Neural progenitor cell (in vitro differentiated cells): ENCODE results near the gene FBXW7. TPM values are rescaled to one million over a fixed set of nuclear protein-coding genes. Genes with fewer than 3 reads are reported as not detected.
A peak's percentile ranks its signal among the peaks of the same experiment; 100 is the strongest.

Experiments
- DNase-seq: peaks from one replicate; pipeline ENCODE4 v3.0.0-alpha.2; 2016; ENCODE audit warnings: low spot score
- H2AFZ ChIP-seq: fragments of 200-600 bp; sonication (generic); replicated peaks from 2 replicates; pipeline ENCODE4 v1.6.1; 2016; ENCODE audit warnings: antibody characterized with exemption
- H3F3A ChIP-seq: fragments of 200-600 bp; sonication (generic); 2 replicates; pipeline ENCODE4 v1.6.1; 2016; ENCODE audit warnings: antibody characterized with exemption, low read depth
- H3K27ac ChIP-seq: fragments of 200-600 bp; sonication (generic); 2 replicates; pipeline ENCODE4 v1.5.1; 2016; ENCODE audit warnings: mild to moderate bottlenecking
- H3K27me3 ChIP-seq: fragments of 200-600 bp; sonication (generic); 2 replicates; pipeline ENCODE4 v1.6.1; 2016; ENCODE audit warnings: mild to moderate bottlenecking, moderate library complexity
- H3K36me3 ChIP-seq: fragments of 200-600 bp; sonication (generic); 2 replicates; pipeline ENCODE4 v1.5.1; 2016
- H3K4me1 ChIP-seq: fragments of 200-600 bp; sonication (generic); 2 replicates; pipeline ENCODE4 v1.6.1; 2016; ENCODE audit warnings: mixed run types
- H3K4me2 ChIP-seq: fragments of 200-600 bp; sonication (generic); 2 replicates; pipeline ENCODE4 v1.6.1; 2016
- H3K4me3 ChIP-seq: fragments of 200-600 bp; sonication (generic); 2 replicates; pipeline ENCODE4 v1.5.1; 2016
- H3K79me2 ChIP-seq: fragments of 200-600 bp; sonication (generic); 2 replicates; pipeline ENCODE4 v1.6.1; 2016; ENCODE audit warnings: low read depth
- H3K9ac ChIP-seq: fragments of 200-600 bp; sonication (generic); 2 replicates; pipeline ENCODE4 v1.6.1; 2016
- H3K9me3 ChIP-seq: fragments of 200-600 bp; sonication (generic); 2 replicates; pipeline ENCODE4 v1.5.1; 2016; ENCODE audit warnings: low read depth
- H4K20me1 ChIP-seq: fragments of 200-600 bp; sonication (generic); 2 replicates; pipeline ENCODE4 v1.6.1; 2016; ENCODE audit warnings: low read depth
- H3K27ac Mint-ChIP-seq: 3 replicates; pipeline ENCODE4 v1.8.0; 2021; ENCODE audit warnings: mixed read lengths
- H3K27me3 Mint-ChIP-seq: 2 replicates; pipeline ENCODE4 v1.8.0; 2022; ENCODE audit warnings: low read depth, mild to moderate bottlenecking, inconsistent platforms, moderate library complexity, mixed read lengths; ENCODE audit not compliant: insufficient read depth
- H3K36me3 Mint-ChIP-seq: 3 replicates; pipeline ENCODE4 v1.8.0; 2021; ENCODE audit warnings: mixed read lengths
- H3K4me1 Mint-ChIP-seq: 3 replicates; pipeline ENCODE4 v1.8.0; 2021; ENCODE audit warnings: mixed read lengths
- H3K4me3 Mint-ChIP-seq: 3 replicates; pipeline ENCODE4 v1.8.0; 2021; ENCODE audit warnings: mild to moderate bottlenecking, moderate library complexity, mixed read lengths
- H3K9me3 Mint-ChIP-seq: 3 replicates; pipeline ENCODE4 v1.8.0; 2020; ENCODE audit warnings: mixed read lengths
- EZH2 ChIP-seq: fragments of 200-600 bp; sonication (generic); IDR thresholded peaks from 2 replicates; pipeline ENCODE4 v1.6.1; 2017; ENCODE audit warnings: antibody characterized with exemption, mild to moderate bottlenecking, moderate library complexity
- EZH2phosphoT487 ChIP-seq: fragments of 200-600 bp; sonication (generic); IDR thresholded peaks from 2 replicates; pipeline ENCODE4 v1.6.1; 2017; ENCODE audit warnings: antibody characterized with exemption
- total RNA-seq: library from RNA; depleted of rRNA; stranded (reverse); fragments of >200 nt; gene quantifications from 2 replicates; pipeline ENCODE4 v1.2.3, GENCODE V29; 2015; ENCODE audit warnings: low replicate concordance
- TF ChIP-seq, protein P1 (sequence below): fragments of 200-600 bp; sonication (generic); IDR thresholded peaks from 2 replicates; pipeline ENCODE4 v1.5.1; 2017; ENCODE audit warnings: antibody characterized with exemption, mild to moderate bottlenecking

FBXW7 gene
- total RNA-seq, 1 donor from 2014 or later: 43.9 TPM

DNA sequence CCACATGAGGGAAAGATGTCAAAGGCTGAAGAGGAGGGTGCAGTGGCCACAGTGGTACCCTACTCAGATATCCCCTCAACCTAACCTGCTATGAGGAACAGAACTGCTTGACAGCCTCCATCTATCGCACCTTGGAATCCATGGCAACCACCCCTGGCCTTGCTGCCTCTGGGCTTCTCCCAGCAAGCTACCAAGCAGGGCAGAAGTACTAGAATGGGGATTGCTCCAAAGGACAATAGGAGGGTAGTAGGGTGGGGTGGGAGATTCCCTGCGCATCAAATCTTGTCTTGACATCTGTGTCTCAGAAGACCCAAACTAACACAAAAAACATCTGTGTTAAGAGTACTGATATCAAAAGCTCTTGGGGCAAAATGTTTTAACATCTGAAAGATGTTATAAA lies 118.2 kb downstream of the FBXW7 start:
- Histone ChIP-seq H4K20me1 (peaks cover 11% of the 10 kb centered on the region), H3K4me2 (peak overlapping the region; percentile 25), H3K36me3 (no peaks in the 10 kb centered on the region), H2AFZ (no peak overlapping the region), H3K9ac (no peak overlapping the region), H3K4me3 (no peak overlapping the region), H3K79me2 (peaks cover 9% of the 10 kb centered on the region), H3K9me3 (no peaks in the 10 kb centered on the region), H3K27me3 (no peaks in the 10 kb centered on the region), H3K4me1 (peaks cover 19% of the 10 kb centered on the region), H3K27ac (no peak overlapping the region), H3F3A (peaks cover 6% of the 10 kb centered on the region)
- no peaks in the 10 kb centered on the region for H3K9me3 Mint-ChIP-seq
- peaks cover 10% of the 10 kb centered on the region for H3K4me1 Mint-ChIP-seq
- TF ChIP-seq, protein P1, sequence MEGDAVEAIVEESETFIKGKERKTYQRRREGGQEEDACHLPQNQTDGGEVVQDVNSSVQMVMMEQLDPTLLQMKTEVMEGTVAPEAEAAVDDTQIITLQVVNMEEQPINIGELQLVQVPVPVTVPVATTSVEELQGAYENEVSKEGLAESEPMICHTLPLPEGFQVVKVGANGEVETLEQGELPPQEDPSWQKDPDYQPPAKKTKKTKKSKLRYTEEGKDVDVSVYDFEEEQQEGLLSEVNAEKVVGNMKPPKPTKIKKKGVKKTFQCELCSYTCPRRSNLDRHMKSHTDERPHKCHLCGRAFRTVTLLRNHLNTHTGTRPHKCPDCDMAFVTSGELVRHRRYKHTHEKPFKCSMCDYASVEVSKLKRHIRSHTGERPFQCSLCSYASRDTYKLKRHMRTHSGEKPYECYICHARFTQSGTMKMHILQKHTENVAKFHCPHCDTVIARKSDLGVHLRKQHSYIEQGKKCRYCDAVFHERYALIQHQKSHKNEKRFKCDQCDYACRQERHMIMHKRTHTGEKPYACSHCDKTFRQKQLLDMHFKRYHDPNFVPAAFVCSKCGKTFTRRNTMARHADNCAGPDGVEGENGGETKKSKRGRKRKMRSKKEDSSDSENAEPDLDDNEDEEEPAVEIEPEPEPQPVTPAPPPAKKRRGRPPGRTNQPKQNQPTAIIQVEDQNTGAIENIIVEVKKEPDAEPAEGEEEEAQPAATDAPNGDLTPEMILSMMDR: no peak
- no peak for TF ChIP-seq EZH2
- TF ChIP-seq EZH2phosphoT487: no peak
- H3K27ac Mint-ChIP-seq: no peak overlapping the region
- no peaks in the 10 kb centered on the region for H3K36me3 Mint-ChIP-seq
- no peaks in the 10 kb centered on the region for H3K27me3 Mint-ChIP-seq
- no peak overlapping the region for H3K4me3 Mint-ChIP-seq
- DNase-seq: peak; percentile 18

DNA sequence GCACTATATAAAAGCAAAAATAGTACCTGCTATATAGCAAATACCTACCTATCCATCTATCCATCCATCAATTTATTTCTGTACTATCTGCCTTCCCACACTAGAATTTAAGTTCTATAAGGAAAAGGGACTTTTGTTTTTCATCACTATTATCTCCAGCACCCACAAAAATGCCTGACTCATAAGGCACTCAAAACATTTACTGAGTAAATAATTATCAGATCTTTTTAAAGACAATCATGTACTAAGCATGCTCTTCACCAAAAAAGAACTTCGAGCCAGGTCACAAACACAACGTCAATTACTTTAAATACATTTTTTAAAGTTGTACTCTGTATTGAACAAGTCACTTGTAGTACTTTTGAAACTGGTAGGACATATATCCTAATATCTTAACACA lies 119.9 kb downstream of the FBXW7 start:
- H3K27me3 ChIP-seq: no peaks in the 10 kb centered on the region
- no peak overlapping the region for H3K27ac ChIP-seq
- peaks cover 11% of the 10 kb centered on the region for H4K20me1 ChIP-seq
- H3K9me3 Mint-ChIP-seq: no peaks in the 10 kb centered on the region
- H3K9me3 ChIP-seq: no peaks in the 10 kb centered on the region
- no peaks in the 10 kb centered on the region for H3K36me3 ChIP-seq
- H2AFZ ChIP-seq: no peak overlapping the region
- H3K9ac ChIP-seq: no peak overlapping the region
- no peak overlapping the region for H3K4me3 ChIP-seq
- H3K27ac Mint-ChIP-seq: no peak overlapping the region
- H3K79me2 ChIP-seq: peaks cover 9% of the 10 kb centered on the region
- no peaks in the 10 kb centered on the region for H3K27me3 Mint-ChIP-seq
- H3K4me2 ChIP-seq: no peak overlapping the region
- peaks cover 6% of the 10 kb centered on the region for H3F3A ChIP-seq
- H3K4me1 ChIP-seq: peaks cover 19% of the 10 kb centered on the region
- peaks cover 4% of the 10 kb centered on the region for H3K36me3 Mint-ChIP-seq
- TF ChIP-seq EZH2phosphoT487: no peak
- TF ChIP-seq, protein P1: no peak
- TF ChIP-seq EZH2: no peak
- H3K4me3 Mint-ChIP-seq: no peak overlapping the region
- H3K4me1 Mint-ChIP-seq: peaks cover 10% of the 10 kb centered on the region
- no peak for DNase-seq

DNA sequence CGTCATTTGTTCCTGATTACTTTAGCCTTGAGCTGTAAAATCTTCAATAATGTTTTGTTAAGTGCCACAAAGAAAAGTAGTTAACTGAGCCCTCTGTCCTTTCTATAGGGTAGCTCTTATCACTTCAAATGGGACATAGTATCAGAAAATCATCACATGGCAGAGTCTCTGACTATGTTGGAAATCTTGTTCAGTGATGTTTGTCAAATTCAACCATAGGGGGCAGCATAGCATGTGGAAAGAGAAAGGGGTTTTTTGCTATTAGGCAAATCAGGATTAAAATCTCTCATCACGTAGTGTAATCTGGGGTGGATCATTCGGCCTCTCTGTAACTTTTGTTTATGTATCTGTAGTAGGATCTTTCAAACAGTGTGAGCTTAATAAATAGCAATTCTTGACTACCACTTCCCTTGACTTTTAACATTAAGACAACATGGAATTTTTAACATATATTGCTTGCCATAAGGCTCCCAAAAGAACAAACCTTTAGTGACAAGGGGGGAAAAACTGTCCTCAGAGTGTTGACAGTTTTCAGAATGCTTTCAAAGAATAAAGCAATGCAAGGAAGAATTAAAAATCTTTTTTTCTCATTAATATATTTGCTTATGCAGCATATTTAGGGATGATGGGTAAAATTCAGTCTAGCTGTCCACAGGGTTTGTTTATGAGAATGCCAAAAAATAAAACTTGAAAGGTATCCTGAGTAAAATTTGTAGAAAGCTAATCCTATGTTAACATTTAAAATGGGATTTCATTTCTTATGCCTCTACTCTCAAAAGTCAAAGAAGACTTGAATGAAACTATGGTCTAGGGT lies 127.2 kb downstream of the FBXW7 start:
- H3K9me3 ChIP-seq: no peaks in the 10 kb centered on the region
- H3F3A ChIP-seq: no peaks in the 10 kb centered on the region
- H2AFZ ChIP-seq: no peak overlapping the region
- no peaks in the 10 kb centered on the region for H3K79me2 ChIP-seq
- H3K4me2 ChIP-seq: no peak overlapping the region
- no peak overlapping the region for H3K4me3 Mint-ChIP-seq
- no peaks in the 10 kb centered on the region for H3K27me3 ChIP-seq
- H3K9ac ChIP-seq: no peak overlapping the region
- H3K4me3 ChIP-seq: no peak overlapping the region
- H3K27ac ChIP-seq: no peak overlapping the region
- DNase-seq: peak; percentile 63
- no peaks in the 10 kb centered on the region for H3K36me3 ChIP-seq
- no peaks in the 10 kb centered on the region for H3K27me3 Mint-ChIP-seq
- no peaks in the 10 kb centered on the region for H3K4me1 Mint-ChIP-seq
- no peaks in the 10 kb centered on the region for H3K4me1 ChIP-seq
- TF ChIP-seq, protein P1: peak; percentile 82
- no peak for TF ChIP-seq EZH2
- TF ChIP-seq EZH2phosphoT487: no peak
- H4K20me1 ChIP-seq: no peaks in the 10 kb centered on the region
- H3K9me3 Mint-ChIP-seq: no peaks in the 10 kb centered on the region
- H3K36me3 Mint-ChIP-seq: peaks cover 6% of the 10 kb centered on the region
- no peak overlapping the region for H3K27ac Mint-ChIP-seq
